ENCODE results near the gene DPP7. TPM values are rescaled to one million over a fixed set of nuclear protein-coding genes. Genes with fewer than 3 reads are reported as not detected.

DPP7 gene
- total and polyA plus RNA-seq, 9 of the 15 experiments (the other 6 are each of a cell fraction or from before 2014, with no cell fraction given): 0.99 to 365 (median 132) TPM

- TF ChIP-seq, protein P1, sequence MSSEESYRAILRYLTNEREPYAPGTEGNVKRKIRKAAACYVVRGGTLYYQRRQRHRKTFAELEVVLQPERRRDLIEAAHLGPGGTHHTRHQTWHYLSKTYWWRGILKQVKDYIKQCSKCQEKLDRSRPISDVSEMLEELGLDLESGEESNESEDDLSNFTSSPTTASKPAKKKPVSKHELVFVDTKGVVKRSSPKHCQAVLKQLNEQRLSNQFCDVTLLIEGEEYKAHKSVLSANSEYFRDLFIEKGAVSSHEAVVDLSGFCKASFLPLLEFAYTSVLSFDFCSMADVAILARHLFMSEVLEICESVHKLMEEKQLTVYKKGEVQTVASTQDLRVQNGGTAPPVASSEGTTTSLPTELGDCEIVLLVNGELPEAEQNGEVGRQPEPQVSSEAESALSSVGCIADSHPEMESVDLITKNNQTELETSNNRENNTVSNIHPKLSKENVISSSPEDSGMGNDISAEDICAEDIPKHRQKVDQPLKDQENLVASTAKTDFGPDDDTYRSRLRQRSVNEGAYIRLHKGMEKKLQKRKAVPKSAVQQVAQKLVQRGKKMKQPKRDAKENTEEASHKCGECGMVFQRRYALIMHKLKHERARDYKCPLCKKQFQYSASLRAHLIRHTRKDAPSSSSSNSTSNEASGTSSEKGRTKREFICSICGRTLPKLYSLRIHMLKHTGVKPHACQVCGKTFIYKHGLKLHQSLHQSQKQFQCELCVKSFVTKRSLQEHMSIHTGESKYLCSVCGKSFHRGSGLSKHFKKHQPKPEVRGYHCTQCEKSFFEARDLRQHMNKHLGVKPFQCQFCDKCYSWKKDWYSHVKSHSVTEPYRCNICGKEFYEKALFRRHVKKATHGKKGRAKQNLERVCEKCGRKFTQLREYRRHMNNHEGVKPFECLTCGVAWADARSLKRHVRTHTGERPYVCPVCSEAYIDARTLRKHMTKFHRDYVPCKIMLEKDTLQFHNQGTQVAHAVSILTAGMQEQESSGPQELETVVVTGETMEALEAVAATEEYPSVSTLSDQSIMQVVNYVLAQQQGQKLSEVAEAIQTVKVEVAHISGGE (CRISPR knock-in tag; IDR thresholded peaks at IDR 0.05): peak in 2 of 3 experiments; percentile 68 to 95; a peak in 4 of 6 replicates
- no peak for TF ChIP-seq NR2C2 (CRISPR knock-in tag; IDR thresholded peaks at IDR 0.05)
- peak; percentile 84 for TF ChIP-seq NR2C2 (tag; IDR thresholded peaks at IDR 0.05)
- no peak for TF ChIP-seq SFPQ (IDR thresholded peaks at IDR 0.05; ENCODE audit: low read depth, low read length)
- TF ChIP-seq ZBTB26 (CRISPR knock-in tag; IDR thresholded peaks at IDR 0.05): peak; percentile 99
- TF ChIP-seq THAP7 (CRISPR knock-in tag; IDR thresholded peaks at IDR 0.05): peak; percentile 86
- no peak for TF ChIP-seq YY1 (IDR thresholded peaks at IDR 0.05; ENCODE audit: borderline replicate concordance in 1 of 3, control insufficient read depth in 1 of 3, extremely low read depth in 1 of 3, insufficient read depth in 3 of 3, insufficient read length in 1 of 3, insufficient replicate concordance in 2 of 3, low read depth in 1 of 3, low read length in 2 of 3)
- peak; percentile 99 for TF ChIP-seq SMAD3 (CRISPR knock-in tag; conservative IDR thresholded peaks at IDR 0.05)
- TF ChIP-seq TEAD1 (CRISPR knock-in tag; IDR thresholded peaks at IDR 0.05): peak in 1 of 2 experiments; percentile 99; a peak in 2 of 4 replicates
- TF ChIP-seq OTX1 (CRISPR knock-in tag; IDR thresholded peaks at IDR 0.05): peak; percentile 99
- TF ChIP-seq ZKSCAN8 (CRISPR knock-in tag; IDR thresholded peaks at IDR 0.05): peak; percentile 99
- peak; percentile 97 for TF ChIP-seq ELK3 (CRISPR knock-in tag; IDR thresholded peaks at IDR 0.05)
- TF ChIP-seq, protein P2, sequence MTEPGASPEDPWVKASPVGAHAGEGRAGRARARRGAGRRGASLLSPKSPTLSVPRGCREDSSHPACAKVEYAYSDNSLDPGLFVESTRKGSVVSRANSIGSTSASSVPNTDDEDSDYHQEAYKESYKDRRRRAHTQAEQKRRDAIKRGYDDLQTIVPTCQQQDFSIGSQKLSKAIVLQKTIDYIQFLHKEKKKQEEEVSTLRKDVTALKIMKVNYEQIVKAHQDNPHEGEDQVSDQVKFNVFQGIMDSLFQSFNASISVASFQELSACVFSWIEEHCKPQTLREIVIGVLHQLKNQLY (CRISPR knock-in tag; conservative IDR thresholded peaks at IDR 0.05): 0 out of 4 replicates have a peak, but pooled peaks of 1 of the 2 experiments have one; percentile 65
- TF ChIP-seq SMAD2 (IDR thresholded peaks at IDR 0.05; ENCODE audit: low read depth, low read length): no peak
- no peak for TF ChIP-seq CHCHD3 (CRISPR knock-in tag; IDR thresholded peaks at IDR 0.05)
- TF ChIP-seq POLR2B (IDR thresholded peaks at IDR 0.05; ENCODE audit: low read depth, partially characterized antibody): no peak
Observed at GRCh38 chr9:137074657-137075274, 39.8 kb downstream of the DPP7 start (continued).

Data from K562 (cell line).